ENCODE measurements around the gene SIX2. TPM values are rescaled to one million over a fixed set of nuclear protein-coding genes. Genes with fewer than 3 reads are reported as not detected.

SIX2 gene
- total and polyA plus RNA-seq, 2 of the 8 experiments (the other 6 are each of a cell fraction or from before 2014, with no cell fraction given) = 0.47 to 1.0 TPM

GRCh38 chr2:44960871-44961270, 48.4 kb downstream of the SIX2 start:
- Histone ChIP-seq H3K36me3 (ENCODE audit: control insufficient read depth in 2 of 4, insufficient read depth in 4 of 4, low read length in 3 of 4) (no peaks in the 10 kb centered on the region), H2BK5ac (ENCODE audit: low read depth, low read length) (no peak overlapping the region), H3K56ac (replicated peaks; ENCODE audit: insufficient read length, low read depth, low read length) (no peak overlapping the region), H3K23me2 (ENCODE audit: low read depth, low read length) (no peaks in the 10 kb centered on the region), H4K20me1 (replicated peaks in 1 of 2; ENCODE audit: control insufficient read depth in 1 of 2, insufficient read depth in 2 of 2, low read length in 2 of 2) (no peaks in the 10 kb centered on the region), H2AFZ (ENCODE audit: low read length) (no peak overlapping the region), H3K27ac (ENCODE audit: low read depth, low read length) (no peak overlapping the region), H3K4me3 (ENCODE audit: extremely low read depth in 1 of 4, insufficient read depth in 2 of 4, low read depth in 3 of 4, low read length in 4 of 4) (no peak overlapping the region), H2BK12ac (ENCODE audit: low read depth, low read length) (no peak overlapping the region), H3K18ac (ENCODE audit: extremely low read depth, low read length) (no peak overlapping the region), H3K27me3 (replicated peaks in 1 of 4; ENCODE audit: control insufficient read depth in 3 of 4, extremely low read depth in 1 of 4, insufficient read depth in 3 of 4, low read length in 3 of 4) (peaks cover 0 to 23% (median 12%) of the 10 kb centered on the region in 4 experiments; a peak in 6 of 7 replicates), H3K79me2 (ENCODE audit: control insufficient read depth in 1 of 2, insufficient read depth in 2 of 2, low read length in 2 of 2) (no peaks in the 10 kb centered on the region), H3K4me1 (replicated peaks in 1 of 4; ENCODE audit: control insufficient read depth in 3 of 4, insufficient read depth in 4 of 4, low read length in 3 of 4) (peaks cover 0 to 6% (median 2%) of the 10 kb centered on the region in 4 experiments; a peak in 5 of 7 replicates), H3K79me1 (ENCODE audit: low read depth, low read length) (no peaks in the 10 kb centered on the region), H3K4ac (replicated peaks; ENCODE audit: insufficient read length, low read depth, low read length) (no peak overlapping the region), H4K91ac (replicated peaks; ENCODE audit: insufficient read length, low read length) (no peak overlapping the region), H3K14ac (ENCODE audit: insufficient read length) (no peak overlapping the region), H4K8ac (ENCODE audit: extremely low read depth, insufficient read depth, low read length) (no peak overlapping the region), H2BK120ac (replicated peaks; ENCODE audit: low read depth, low read length) (no peak overlapping the region), H2AK5ac (ENCODE audit: low read depth, low read length) (no peak overlapping the region), H2BK15ac (ENCODE audit: low read length) (no peak overlapping the region; the same call in none of the 2 replicates), H4K5ac (ENCODE audit: insufficient read length, low read depth, low read length) (no peak overlapping the region), H2BK20ac (ENCODE audit: low read length) (no peak overlapping the region), H3K4me2 (ENCODE audit: insufficient read depth in 1 of 2, low read depth in 2 of 2, low read length in 2 of 2) (no peak overlapping the region), H3K23ac (ENCODE audit: insufficient read length) (no peak overlapping the region), H3K9me3 (ENCODE audit: insufficient read depth in 2 of 2, low read depth in 1 of 2, low read length in 1 of 2) (no peaks in the 10 kb centered on the region), H3K9ac (replicated peaks in 1 of 4; ENCODE audit: extremely low read depth in 1 of 4, low read depth in 3 of 4, low read length in 3 of 4) (no peak overlapping the region)
- ChIA-PET CTCF (ENCODE audit: partially characterized antibody) (interaction anchor here (1.7 to 9.8 kb wide), 2 partner anchors 9 to 293 kb away, joined by 4 to 214 read pairs; no protein-coding TSS in a partner anchor), POLR2A (ENCODE audit: partially characterized antibody) (no interaction called here)
- FAIRE-seq (no peak), DNase-seq (ENCODE audit: low read depth in 1 of 2, low spot score in 2 of 2) (no peak)
- 89% methylated on average over 5 of the region's 5 CpGs; no CpG with 5 or more reads in 1 of the 2 experiments for WGBS, 2 experiments (ENCODE audit: extremely low coverage in 1 of 2, insufficient coverage in 1 of 2, insufficient read length in 1 of 2, insufficient replicate concordance in 2 of 2, low coverage in 1 of 2, low lambda C conversion rate in 2 of 2, missing lambda C conversion rate in 1 of 2)
- TF ChIP-seq EP300 (IDR thresholded peaks at IDR 0.05; ENCODE audit: borderline replicate concordance in 1 of 2, low read depth in 2 of 2, low read length in 2 of 2) (no peak), SAP30 (IDR thresholded peaks at IDR 0.05; ENCODE audit: insufficient read depth, insufficient replicate concordance, low read length) (no peak), CBX8 (IDR thresholded peaks at IDR 0.05; ENCODE audit: borderline replicate concordance, low read depth, low read length) (no peak), KDM4A (IDR thresholded peaks at IDR 0.05; ENCODE audit: low read depth, low read length, severe bottlenecking) (no peak), SRF (IDR thresholded peaks at IDR 0.05; ENCODE audit: low read depth, low read length) (no peak)
